GM19099 (cell line): ENCODE data around the gene STAM.

Experiments used
- POLR2A ChIP-seq: IDR thresholded peaks from 3 replicates; pipeline ENCODE4 v1.6.1; 2011; ENCODE audit warnings: low read depth; ENCODE audit not compliant: insufficient read length; ENCODE audit errors: extremely low read depth

The STAM gene

GRCh38 chr10:17687117-17687831 lies 43.3 kb downstream of the STAM start:
- no peak for TF ChIP-seq POLR2A

GRCh38 chr10:17689137-17689536 lies 45.2 kb downstream of the STAM start:
- no peak for TF ChIP-seq POLR2A

- TF ChIP-seq POLR2A = no peak
Observed at GRCh38 chr10:17693009-17693408, 49.1 kb downstream of the STAM start.

GRCh38 chr10:17698696-17699095 lies 54.7 kb downstream of the STAM start:
- no peak for TF ChIP-seq POLR2A

- no peak for TF ChIP-seq POLR2A
Observed at GRCh38 chr10:17701301-17701700, 57.4 kb downstream of the STAM start.

GRCh38 chr10:17703706-17704105 lies 59.8 kb downstream of the STAM start:
- no peak for TF ChIP-seq POLR2A

GRCh38 chr10:17708821-17709220 lies 64.9 kb downstream of the STAM start:
- TF ChIP-seq POLR2A = no peak

GRCh38 chr10:17709492-17709891 lies 65.5 kb downstream of the STAM start:
- no peak for TF ChIP-seq POLR2A

- no peak for TF ChIP-seq POLR2A
Observed at GRCh38 chr10:17710181-17710580, 66.2 kb downstream of the STAM start.

- TF ChIP-seq POLR2A = no peak
Observed at GRCh38 chr10:17712053-17712452, 68.1 kb downstream of the STAM start.

GRCh38 chr10:17712717-17713471 lies 68.9 kb downstream of the STAM start:
- TF ChIP-seq POLR2A = no peak

- no peak for TF ChIP-seq POLR2A
Observed at GRCh38 chr10:17713758-17714157, 69.8 kb downstream of the STAM start.

- TF ChIP-seq POLR2A = no peak
Observed at GRCh38 chr10:17716161-17716560, 72.2 kb downstream of the STAM start.

GRCh38 chr10:17725703-17726102 lies 81.8 kb downstream of the STAM start:
- TF ChIP-seq POLR2A = no peak

GRCh38 chr10:17729630-17730029 lies 85.7 kb downstream of the STAM start:
- TF ChIP-seq POLR2A = no peak

- TF ChIP-seq POLR2A = no peak
Observed at GRCh38 chr10:17730667-17731066, 86.7 kb downstream of the STAM start.
